ENCODE measurements around the gene CRYBG3. TPM values are rescaled to one million over a fixed set of nuclear protein-coding genes. Genes with fewer than 3 reads are reported as not detected.

CRYBG3 gene
- total and polyA plus RNA-seq, 2 donors from 2014 or later, result 3.1 to 20.7 TPM

DNA sequence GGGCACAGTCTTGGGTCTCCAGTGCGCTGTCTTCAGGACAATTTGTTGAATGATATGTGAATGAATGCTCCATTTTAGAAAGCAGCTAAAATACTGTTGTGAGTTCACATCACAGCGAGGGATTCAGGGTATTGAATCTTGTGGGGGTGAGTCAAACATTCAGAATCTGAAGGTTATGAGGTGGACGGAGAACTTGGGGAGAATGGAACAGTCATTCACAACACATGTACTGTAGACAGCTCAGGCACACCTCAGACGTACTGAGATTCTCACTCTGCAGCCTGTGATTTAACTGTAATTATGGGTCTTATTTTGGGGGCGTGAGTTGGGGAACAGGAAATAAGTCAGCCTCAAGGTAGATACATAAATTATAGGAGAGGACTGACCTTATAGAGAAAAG, 13.9 kb downstream of the CRYBG3 start:
- no peak overlapping the region for H3K9ac ChIP-seq (ENCODE audit: low read length in 3 of 3)
- no peak overlapping the region for H3K4me3 ChIP-seq (ENCODE audit: low read length in 3 of 3)
- DNase-seq, result no peak
- no peaks in the 10 kb centered on the region for H3K27me3 ChIP-seq (ENCODE audit: control insufficient read depth, insufficient read depth, low read length)
- H3K27ac ChIP-seq (ENCODE audit: low read depth in 2 of 2, low read length in 2 of 2), result no peak overlapping the region
- no peaks in the 10 kb centered on the region for H3K36me3 ChIP-seq (ENCODE audit: control insufficient read depth in 2 of 3, insufficient read depth in 3 of 3, low read length in 3 of 3)
- no peak for FAIRE-seq
- H3K9me3 ChIP-seq (ENCODE audit: control insufficient read depth in 2 of 3, insufficient read depth in 1 of 3, low read length in 3 of 3), result no peaks in the 10 kb centered on the region
- intact Hi-C loops (cut with DNase I), result no loop called here
- TF ChIP-seq, protein P1, sequence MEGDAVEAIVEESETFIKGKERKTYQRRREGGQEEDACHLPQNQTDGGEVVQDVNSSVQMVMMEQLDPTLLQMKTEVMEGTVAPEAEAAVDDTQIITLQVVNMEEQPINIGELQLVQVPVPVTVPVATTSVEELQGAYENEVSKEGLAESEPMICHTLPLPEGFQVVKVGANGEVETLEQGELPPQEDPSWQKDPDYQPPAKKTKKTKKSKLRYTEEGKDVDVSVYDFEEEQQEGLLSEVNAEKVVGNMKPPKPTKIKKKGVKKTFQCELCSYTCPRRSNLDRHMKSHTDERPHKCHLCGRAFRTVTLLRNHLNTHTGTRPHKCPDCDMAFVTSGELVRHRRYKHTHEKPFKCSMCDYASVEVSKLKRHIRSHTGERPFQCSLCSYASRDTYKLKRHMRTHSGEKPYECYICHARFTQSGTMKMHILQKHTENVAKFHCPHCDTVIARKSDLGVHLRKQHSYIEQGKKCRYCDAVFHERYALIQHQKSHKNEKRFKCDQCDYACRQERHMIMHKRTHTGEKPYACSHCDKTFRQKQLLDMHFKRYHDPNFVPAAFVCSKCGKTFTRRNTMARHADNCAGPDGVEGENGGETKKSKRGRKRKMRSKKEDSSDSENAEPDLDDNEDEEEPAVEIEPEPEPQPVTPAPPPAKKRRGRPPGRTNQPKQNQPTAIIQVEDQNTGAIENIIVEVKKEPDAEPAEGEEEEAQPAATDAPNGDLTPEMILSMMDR (IDR thresholded peaks at IDR 0.05; ENCODE audit: borderline replicate concordance, extremely low read depth, insufficient read depth), result no peak
- H3K4me1 ChIP-seq (ENCODE audit: control insufficient read depth in 2 of 3, insufficient read depth in 2 of 3, low read depth in 1 of 3, low read length in 3 of 3), result no peaks in the 10 kb centered on the region

DNA sequence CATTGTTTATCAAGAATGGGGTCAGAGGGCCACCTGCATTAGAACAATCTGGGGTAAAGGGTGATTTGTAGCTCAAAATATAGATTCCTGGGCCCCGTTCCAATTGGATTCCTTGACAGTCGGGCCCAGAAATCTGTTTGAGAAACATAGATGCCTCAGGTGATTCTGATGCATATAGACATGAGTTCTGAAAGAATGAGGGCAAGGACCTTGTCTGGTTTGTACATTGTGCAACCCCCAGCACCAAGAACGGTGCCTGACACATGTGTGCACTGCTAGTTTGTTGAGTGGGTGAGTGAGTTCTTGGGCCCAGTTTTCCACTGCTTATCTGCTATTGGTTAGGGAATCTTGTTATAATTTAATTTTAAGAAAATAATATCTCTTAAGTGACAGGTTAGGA, 16.6 kb downstream of the CRYBG3 start:
- Histone ChIP-seq H3K4me3 (ENCODE audit: low read length in 3 of 3) (no peak overlapping the region), H3K36me3 (ENCODE audit: control insufficient read depth in 2 of 3, insufficient read depth in 3 of 3, low read length in 3 of 3) (no peaks in the 10 kb centered on the region), H3K4me1 (ENCODE audit: control insufficient read depth in 2 of 3, insufficient read depth in 2 of 3, low read depth in 1 of 3, low read length in 3 of 3) (no peaks in the 10 kb centered on the region), H3K9me3 (ENCODE audit: control insufficient read depth in 2 of 3, insufficient read depth in 1 of 3, low read length in 3 of 3) (no peaks in the 10 kb centered on the region), H3K9ac (ENCODE audit: low read length in 3 of 3) (no peak overlapping the region), H3K27ac (ENCODE audit: low read depth in 2 of 2, low read length in 2 of 2) (no peak overlapping the region), H3K27me3 (ENCODE audit: control insufficient read depth, insufficient read depth, low read length) (no peaks in the 10 kb centered on the region)
- TF ChIP-seq, protein P1 (IDR thresholded peaks at IDR 0.05; ENCODE audit: borderline replicate concordance, extremely low read depth, insufficient read depth), result no peak
- DNase-seq (no peak), FAIRE-seq (no peak)
- intact Hi-C loops (cut with DNase I), result no loop called here

DNA sequence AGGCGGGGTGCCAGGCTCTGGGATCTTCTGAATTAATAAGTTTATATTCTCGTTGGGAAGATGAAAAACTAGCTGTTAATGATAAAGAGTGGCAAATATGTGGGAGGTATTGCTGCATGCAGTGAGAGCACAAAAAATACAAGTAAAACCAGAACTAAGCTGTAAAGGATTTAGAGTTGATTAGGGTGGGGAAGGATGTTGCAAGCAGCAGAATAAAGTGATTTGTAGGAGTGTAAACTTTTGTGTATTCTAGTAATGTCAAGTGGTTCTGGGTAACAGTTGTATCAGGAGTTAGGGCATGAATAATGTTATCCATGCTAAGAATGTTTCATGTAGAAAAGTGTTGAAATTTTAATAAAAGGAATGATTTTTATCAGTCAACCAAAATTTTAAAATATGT, 18.1 kb downstream of the CRYBG3 start:
- H3K4me3 ChIP-seq (ENCODE audit: low read length in 3 of 3), result no peak overlapping the region
- no peaks in the 10 kb centered on the region for H3K4me1 ChIP-seq (ENCODE audit: control insufficient read depth in 2 of 3, insufficient read depth in 2 of 3, low read depth in 1 of 3, low read length in 3 of 3)
- TF ChIP-seq, protein P1 (IDR thresholded peaks at IDR 0.05; ENCODE audit: borderline replicate concordance, extremely low read depth, insufficient read depth), result no peak
- H3K36me3 ChIP-seq (ENCODE audit: control insufficient read depth in 2 of 3, insufficient read depth in 3 of 3, low read length in 3 of 3), result no peaks in the 10 kb centered on the region
- no peaks in the 10 kb centered on the region for H3K9me3 ChIP-seq (ENCODE audit: control insufficient read depth in 2 of 3, insufficient read depth in 1 of 3, low read length in 3 of 3)
- no peak overlapping the region for H3K27ac ChIP-seq (ENCODE audit: low read depth in 2 of 2, low read length in 2 of 2)
- H3K9ac ChIP-seq (ENCODE audit: low read length in 3 of 3), result no peak overlapping the region
- FAIRE-seq (no peak), DNase-seq (no peak)
- intact Hi-C loops (cut with DNase I), result no loop called here
- no peaks in the 10 kb centered on the region for H3K27me3 ChIP-seq (ENCODE audit: control insufficient read depth, insufficient read depth, low read length)

DNA sequence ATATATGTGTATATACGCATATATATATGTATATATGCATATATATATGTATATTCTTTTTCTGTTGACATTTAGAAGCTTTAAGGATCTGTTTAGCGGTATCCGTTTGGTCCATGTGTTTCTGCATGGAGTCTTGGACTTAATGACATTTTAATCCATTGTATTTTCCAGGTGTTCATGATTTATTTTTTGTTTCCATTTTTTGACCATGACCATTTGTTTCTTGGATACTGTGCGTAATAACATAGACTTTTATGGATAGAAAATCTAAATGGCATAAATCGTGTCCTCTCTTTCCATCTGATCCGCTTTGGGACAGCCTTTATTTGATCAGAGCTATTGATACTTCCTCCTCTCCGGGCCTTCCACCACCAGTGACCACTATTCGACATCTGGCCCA, 19.5 kb downstream of the CRYBG3 start:
- no peak for FAIRE-seq
- TF ChIP-seq, protein P1 (IDR thresholded peaks at IDR 0.05; ENCODE audit: borderline replicate concordance, extremely low read depth, insufficient read depth), result no peak
- Histone ChIP-seq H3K4me3 (ENCODE audit: low read length in 3 of 3) (no peak overlapping the region), H3K9me3 (ENCODE audit: control insufficient read depth in 2 of 3, insufficient read depth in 1 of 3, low read length in 3 of 3) (no peaks in the 10 kb centered on the region), H3K27me3 (ENCODE audit: control insufficient read depth, insufficient read depth, low read length) (no peaks in the 10 kb centered on the region), H3K9ac (ENCODE audit: low read length in 3 of 3) (no peak overlapping the region), H3K36me3 (ENCODE audit: control insufficient read depth in 2 of 3, insufficient read depth in 3 of 3, low read length in 3 of 3) (no peaks in the 10 kb centered on the region), H3K4me1 (ENCODE audit: control insufficient read depth in 2 of 3, insufficient read depth in 2 of 3, low read depth in 1 of 3, low read length in 3 of 3) (no peaks in the 10 kb centered on the region), H3K27ac (ENCODE audit: low read depth in 2 of 2, low read length in 2 of 2) (no peak overlapping the region)
- DNase-seq, result no peak
- intact Hi-C loops (cut with DNase I), result no loop called here

All from kidney (tissue), 14 donors.